Kidney glomerular epithelial cell (primary cell): ENCODE measurements around the gene OR5H1.
A peak's percentile ranks its signal among the peaks of the same experiment; 100 is the strongest.
"Not testable (repeated sequence)": the region's sequence is repeated elsewhere in the genome, so short reads cannot be mapped to it uniquely, and the experiment has no call there.

Experiments used
- DNase-seq: peaks from one replicate; lab custom pipeline; 2025; lab: John Stamatoyannopoulos, UW

OR5H1 gene

DNA sequence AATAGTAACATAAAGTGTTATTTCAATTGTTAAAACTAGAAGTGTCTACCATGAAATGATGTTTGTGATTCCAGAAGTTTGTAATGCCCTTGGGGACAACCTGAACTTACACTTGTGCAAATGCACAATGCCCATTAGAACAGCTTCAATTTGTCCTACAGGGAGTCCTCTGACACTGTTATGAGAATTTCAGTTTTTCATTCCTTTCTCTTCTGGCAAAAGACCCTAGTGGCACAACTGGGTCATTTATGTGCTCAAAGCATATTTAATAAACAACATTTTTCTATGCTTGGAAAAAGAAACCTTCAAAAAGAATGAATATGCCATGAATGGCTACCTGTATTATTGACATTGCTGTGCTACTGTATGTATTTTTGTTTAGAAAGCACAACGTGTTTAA is at the start of gene OR5H1:
Gene OR5H1 (plus strand): TSS at position 301 of the 400 bp plus-strand sequence. CDS start 1,977 bp downstream, outside the sequence.
- DNase-seq: no peak

DNA sequence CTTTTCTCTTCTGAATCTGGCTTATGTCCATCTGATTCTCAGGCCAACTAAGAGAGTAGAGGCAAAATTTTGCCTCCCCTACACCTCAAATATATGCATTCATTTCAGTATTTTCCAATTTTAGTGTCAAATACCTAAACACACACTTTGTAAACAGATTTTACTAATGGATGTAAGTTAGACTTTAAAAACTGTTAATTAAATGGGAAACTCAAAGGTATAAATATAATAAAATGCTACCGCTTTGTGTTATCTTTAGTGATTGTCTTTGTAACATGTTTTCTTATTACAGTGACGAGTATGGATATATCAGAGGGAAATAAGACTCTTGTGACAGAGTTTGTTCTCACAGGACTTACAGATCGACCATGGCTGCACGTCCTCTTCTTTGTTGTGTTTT is 43.6 kb upstream of the OR5H1 start, which contains the start of gene OR5AC2:
Gene OR5AC2 (plus strand): TSS at position 301 of the 400 bp plus-strand sequence. CDS start 0 bp downstream, at position 301.
- no peak for DNase-seq

GRCh38 chr3:98095882-98096281 is 34.6 kb upstream of the OR5H1 start:
- no peak for DNase-seq

DNA sequence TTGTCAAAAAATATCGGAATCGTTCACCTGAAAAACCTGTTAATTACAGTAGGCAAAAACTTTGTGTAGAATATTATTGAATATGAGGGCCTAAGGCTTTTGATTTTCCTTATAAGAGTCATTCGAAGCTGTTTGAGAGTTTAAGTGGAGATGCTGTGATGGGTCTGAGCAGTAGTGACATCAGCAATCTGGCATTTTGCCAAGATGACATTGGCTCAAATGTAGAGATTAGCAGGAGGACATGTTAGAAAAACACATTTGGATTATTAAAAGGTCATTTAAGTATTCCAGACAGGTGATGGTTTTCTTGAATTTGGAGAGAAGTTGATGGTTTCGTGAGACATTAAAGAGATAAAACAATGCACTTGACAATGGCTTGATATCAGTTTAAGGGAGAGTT is 30.7 kb upstream of the OR5H1 start:
- no peak for DNase-seq

DNA sequence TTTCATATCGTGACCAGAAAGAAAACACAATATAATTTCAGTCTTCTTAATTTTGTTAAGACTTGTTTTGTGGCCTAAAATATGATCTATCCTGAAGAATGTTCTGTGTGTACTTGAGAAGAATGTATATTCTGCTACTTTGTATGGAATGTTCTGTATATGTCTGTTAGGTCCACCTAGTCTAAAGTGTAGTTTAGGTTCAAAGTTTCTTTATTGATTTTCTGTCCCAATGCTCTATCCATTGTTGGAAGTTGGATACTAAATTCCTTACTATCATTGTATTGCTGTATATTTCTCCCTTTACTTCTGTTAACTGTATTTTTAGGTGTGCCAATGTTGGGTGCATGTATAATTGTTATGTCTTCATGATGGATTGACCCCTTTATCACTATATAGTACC is 22.4 kb upstream of the OR5H1 start:
- no peak for DNase-seq

DNA sequence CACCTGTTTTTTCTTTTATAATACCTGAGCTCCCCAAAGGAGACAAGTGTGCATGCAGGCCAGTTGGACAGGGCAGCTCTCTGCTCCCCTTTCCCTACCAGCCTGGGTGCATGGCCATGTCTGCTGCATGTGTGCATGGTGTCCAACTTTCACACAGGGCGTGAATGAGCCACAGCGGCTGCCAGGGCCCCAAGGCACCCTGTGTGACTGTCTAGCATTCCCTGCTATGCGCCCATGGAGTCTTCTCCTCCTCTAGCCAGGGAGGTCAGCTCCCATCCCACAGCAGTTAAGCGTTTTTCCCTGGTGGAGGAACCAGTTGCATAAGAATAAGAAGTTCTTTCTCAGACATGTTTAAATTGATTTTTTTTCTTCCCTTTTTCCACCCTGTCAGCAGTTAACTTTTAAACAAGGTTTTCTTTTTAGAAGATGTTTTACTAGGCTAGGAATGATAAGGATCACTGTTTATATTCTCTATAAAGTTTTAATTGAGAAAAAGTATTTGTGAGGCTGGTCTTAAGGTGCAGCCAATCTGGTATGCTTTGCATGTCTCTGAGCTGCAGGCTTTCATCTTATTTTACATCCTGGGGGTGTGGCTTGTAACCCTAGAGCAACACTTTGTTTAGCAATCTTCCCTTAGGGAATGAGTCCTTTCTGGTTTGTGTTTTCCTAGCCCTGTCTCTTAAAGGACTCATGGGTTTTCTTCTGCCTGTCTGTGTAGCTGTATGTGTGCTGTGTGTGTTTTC is 20.5 kb upstream of the OR5H1 start:
- DNase-seq: no peak

DNA sequence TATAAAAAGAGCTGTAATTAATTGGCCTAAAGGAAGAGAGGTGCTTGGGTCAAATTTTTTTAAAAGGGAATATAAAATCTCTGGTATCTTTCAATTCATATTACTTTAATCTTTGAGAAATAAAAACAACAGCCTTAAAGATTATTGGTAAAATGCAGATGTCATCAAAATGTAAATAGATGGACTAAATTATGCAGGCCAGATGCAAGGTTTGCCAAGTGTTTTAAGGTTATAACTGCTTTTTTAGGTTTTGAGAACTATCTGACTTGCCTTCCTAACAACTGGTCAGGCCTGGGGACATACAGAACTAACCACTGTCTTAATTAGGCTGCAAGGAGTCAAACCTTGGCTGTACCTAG is 20.0 kb upstream of the OR5H1 start:
- no peak for DNase-seq

DNA sequence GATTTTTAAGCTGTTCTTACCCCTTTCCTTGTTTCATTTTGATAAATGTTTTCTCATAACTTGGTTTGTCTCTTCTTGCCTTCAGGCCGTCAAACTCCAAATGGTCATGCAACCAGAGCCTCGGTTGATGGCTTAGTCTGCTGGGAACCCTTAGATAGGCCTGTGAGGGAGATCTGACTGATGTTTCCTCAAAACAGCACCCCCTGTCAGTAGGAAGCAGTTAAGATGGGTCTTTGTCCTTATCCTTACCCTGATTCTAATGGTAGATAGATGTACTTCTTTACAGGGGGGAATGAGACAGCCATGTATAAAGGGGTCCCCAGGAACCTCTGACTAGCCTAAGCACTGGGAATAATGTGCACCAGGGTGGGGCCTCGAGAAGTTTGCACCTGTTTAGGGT is 16.3 kb upstream of the OR5H1 start:
- DNase-seq: no peak

- DNase-seq: no peak
These were observed 14.8 kb upstream of the OR5H1 start for GRCh38 chr3:98115717-98116116.

GRCh38 chr3:98136631-98137030 is 6.1 kb downstream of the OR5H1 start:
- no peak for DNase-seq

GRCh38 chr3:98137826-98138557 is 7.5 kb downstream of the OR5H1 start:
- not testable (repeated sequence) for DNase-seq

DNA sequence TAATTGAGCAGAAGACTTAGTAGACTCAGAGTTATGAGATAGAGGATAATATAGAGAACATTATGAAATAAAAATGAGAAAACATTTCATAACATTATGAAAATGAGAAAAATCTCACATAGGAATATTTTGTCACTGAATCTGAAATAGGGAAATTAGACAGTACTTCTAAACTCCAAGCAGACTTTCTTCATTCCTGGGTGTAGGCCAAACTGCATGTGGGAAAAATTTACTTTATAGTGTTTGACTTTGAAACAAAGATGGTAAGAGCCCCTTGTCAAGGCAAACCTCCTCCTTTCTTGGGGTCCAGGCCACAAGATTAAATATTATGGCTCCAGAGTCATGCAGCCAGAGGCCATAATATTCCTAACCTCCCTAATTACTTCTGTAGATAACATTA is 10.0 kb downstream of the OR5H1 start:
- DNase-seq: no peak

DNA sequence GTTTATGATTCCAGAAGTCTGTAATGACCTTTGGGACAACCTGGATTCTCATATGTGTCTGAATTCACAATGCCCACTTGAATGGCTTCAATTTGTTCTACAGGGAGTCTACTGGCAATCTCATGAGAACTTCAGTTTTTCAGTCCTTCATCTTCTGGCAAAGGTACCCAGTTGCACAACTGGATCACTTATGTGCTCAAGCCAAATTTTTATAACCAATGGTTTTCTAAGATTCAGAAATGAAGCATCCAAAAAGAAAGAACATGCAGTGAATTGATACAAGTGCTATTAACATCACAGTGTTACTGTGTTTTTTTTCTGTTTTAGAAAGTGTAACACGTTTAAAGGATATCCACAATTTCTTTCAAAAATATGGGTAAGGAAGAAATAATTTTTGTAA is 16.7 kb downstream of the OR5H1 start, which contains the start of gene OR5H14:
Gene OR5H14 (plus strand): TSS at position 301 of the 400 bp plus-strand sequence. CDS start 1,907 bp downstream, outside the sequence.
- DNase-seq: no peak

- no peak for DNase-seq
These were observed 18.2 kb downstream of the OR5H1 start for GRCh38 chr3:98148751-98149150.

GRCh38 chr3:98149456-98149855 is 18.9 kb downstream of the OR5H1 start:
- not testable (repeated sequence) for DNase-seq

DNA sequence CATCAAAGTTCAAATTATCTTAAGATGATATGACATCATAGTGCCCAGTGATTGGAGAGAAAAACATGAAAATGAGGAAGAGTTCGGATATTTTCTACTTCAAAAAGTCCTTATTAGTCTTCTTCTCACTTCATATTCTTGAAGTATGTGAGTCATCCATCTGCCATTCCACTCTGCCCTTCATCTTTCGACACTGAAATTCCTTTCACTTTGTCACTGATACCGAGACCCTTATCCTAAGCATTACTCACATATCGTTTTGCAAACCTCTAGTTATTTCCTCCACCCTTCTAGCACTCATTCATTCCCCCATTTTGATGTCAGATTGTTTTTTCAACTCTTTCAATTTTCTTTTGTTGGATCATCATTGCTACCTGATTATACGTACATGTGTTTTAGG is 20.7 kb downstream of the OR5H1 start:
- DNase-seq: no peak

GRCh38 chr3:98166396-98166795 is 35.9 kb downstream of the OR5H1 start, which contains the start of gene OR5H15:
Gene OR5H15, plus strand, starts transcription at chr3:98166696. Its CDS starts 2,004 bp downstream, at chr3:98168700.
- DNase-seq: no peak

DNA sequence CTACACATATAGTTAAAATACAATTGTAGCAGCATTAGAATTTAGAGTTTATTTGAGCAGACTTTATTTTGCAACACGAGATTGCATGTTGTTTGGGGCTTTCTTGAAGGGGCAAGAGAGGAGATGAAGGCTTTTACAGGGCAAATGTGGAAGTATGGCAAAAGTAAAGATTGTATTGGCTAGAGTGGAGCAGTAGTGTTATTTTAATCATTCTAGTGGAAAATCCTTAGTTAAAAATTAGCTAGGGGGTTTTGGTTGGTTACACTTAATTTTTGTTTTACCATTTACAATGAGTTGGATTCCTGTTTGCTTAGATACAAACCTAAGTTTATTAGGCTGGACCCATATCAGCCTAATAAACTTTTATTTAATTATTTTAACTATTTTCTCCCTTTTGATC is 40.5 kb downstream of the OR5H1 start:
- DNase-seq: peak; percentile 28

DNA sequence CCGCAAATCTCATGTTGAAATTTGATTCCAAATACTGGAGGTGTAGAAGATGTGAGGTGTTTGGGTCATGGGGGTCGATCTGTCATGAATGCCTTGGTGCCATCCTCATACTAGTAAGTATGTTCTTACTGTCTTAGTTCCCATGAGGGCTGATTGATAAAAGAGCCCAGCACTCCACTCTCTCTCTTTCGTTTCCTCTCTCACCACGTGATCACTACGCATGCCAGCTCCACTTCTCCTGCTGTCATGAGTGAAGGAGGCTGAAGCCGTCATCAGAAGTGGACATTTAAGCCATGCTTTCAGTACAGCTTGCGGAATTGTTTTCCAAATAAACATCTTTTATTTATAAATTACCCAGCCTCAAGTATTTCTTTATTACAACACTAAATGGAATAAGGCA is 42.1 kb downstream of the OR5H1 start:
- DNase-seq: no peak

DNA sequence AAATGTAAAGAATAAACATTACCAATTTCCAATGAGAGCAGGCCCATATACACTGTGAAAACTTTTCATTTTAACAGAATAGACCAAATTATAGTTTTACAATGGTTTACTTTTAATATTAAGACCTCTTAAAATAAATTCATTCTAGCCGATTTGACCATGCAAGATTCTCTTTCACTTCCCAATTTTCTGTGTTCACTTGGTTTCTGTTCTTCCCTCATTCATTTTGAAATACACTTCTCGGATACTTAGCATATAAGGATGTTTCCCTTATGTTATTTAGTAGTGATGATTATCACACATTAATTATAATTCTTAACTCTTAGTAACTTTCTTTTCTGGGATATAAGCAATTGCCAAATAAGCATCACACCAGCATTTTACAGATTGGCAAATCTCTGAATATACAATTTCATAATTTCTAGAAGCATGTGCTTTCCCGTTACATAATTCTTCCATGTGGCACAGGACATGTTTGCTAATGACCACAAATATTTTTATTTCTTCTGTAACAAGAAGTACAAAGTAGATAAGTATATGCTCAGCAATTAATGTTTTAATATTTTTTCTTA is 49.9 kb downstream of the OR5H1 start:
- no peak for DNase-seq

- no peak for DNase-seq
These were observed 51.7 kb downstream of the OR5H1 start for GRCh38 chr3:98182196-98182595.

- no peak for DNase-seq
These were observed 54.7 kb downstream of the OR5H1 start for GRCh38 chr3:98185180-98185579.
